GM18907 (cell line): ENCODE data around the gene HERC4.
A peak's percentile ranks its signal among the peaks of the same experiment; 100 is the strongest.
"Not testable (repeated sequence)": the region's sequence is repeated elsewhere in the genome, so short reads cannot be mapped to it uniquely, and the experiment has no call there.

Experiments used
- ATAC-seq: cut with Tn5 transposase; IDR thresholded peaks from one replicate; pipeline ENCODE4 v1.9.1; 2021; ENCODE audit warnings: mild to moderate bottlenecking, moderate library complexity; ENCODE audit not compliant: unreplicated experiment

The HERC4 gene

GRCh38 chr10:68052463-68052862 is 22.6 kb downstream of the HERC4 start:
- ATAC-seq: no peak

DNA sequence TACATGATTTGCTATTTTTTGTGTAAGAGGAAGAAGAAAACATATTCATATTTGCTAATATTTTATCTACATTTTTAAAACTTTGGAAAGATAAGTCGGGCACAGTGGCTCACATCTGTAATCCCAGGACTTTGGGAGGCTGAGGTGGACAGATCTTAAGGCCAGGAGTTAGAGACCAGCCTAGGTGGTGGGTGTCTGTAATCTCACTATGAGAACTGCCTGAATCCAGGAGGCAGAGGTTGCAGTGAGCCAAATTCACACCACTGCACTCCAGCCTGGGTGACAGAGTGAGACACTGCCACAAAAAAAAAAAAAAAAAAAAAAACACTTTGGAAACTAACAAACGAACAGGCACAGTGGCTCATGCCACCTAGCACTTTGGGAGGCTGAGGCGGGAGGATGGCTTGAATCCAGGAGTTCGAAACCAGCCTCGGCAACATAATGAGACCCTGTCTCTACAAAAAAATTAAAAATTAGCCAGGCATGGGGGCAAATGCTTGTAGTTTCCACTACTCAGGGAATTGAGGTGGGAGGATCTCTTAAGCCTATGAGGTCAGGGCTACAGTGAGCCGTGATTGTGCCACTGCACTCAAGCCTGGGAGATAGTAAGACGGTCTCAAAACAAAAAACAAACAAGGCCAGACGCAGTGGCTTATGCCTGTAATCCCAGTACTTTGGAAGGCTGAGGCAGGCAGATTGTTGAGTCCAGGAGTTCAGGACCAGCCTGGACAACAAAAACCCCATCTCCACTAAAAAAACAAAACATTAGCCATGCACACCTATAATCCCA is 25.6 kb downstream of the HERC4 start:
- no peak for ATAC-seq

DNA sequence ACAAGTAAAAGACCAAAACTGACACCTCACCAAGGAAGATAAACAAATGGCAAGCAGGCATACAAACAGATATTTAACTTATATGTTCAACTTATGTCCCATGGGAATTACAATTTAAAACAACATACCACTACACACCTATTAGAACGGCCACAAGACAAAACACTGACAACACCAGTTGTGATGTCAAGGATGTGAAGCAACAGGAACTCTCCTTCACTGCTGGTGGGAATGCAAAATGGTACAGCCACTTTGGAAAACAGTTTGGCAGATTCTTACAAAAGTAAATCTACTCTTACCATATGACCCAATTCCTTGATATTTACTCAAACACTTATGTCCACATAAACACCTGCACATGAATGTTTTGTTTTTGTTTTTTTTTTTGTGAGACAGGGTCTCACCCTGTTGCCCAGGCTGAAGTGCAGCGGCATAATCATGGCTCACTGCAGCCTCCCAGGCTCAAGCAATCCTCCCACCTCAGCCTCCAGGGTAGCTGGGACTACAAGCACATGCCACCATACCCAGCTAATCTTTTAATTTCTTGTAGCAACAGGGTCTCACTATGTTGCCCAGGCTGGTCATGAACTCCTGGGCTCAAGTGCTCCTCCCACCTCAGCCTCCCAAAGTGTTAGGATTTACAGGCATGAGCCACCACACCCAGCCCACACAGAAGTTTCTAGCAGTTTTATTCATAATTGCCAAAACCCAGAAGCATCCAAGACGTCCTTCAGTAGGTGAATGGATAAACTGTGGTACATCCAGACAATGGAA is 27.3 kb downstream of the HERC4 start:
- ATAC-seq: no peak

DNA sequence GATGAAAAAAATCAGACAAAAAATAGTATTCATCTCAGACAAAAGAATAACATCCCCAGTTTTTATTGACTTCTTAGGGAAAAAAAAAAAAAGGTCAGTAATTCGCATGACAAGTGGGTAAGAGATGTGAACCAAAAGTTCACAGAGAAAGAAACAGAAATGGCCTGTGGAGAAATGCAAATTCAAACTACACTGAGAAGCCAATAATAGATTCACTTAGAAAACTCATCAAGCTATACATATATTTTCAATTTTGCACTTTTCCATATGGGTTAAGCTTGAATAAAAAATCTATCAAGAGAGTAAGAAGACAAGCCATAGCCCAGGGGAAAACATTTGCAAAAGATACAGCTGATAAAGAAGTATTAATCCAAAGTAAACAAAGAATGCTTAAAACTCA is 28.0 kb downstream of the HERC4 start:
- ATAC-seq: peak; percentile 45

DNA sequence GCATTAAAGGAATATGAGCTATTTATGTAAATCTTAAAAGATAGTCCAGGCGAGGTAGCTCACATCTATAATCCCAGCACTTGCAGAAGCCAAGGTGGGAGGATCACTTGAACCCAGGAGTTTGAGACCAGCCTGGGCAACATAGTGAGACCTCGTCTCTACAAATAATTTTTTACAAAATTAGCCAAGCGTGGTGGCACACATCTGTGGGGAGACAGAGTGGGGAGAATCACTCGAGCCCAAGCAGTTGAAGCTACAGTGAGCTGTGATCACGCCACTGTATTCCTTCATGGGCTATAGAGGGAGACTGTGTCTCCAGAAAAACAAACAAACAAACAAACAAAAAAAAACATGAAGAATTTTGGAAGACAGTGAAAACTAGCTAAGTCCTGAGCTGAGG is 28.4 kb downstream of the HERC4 start:
- ATAC-seq: peak; percentile 31

DNA sequence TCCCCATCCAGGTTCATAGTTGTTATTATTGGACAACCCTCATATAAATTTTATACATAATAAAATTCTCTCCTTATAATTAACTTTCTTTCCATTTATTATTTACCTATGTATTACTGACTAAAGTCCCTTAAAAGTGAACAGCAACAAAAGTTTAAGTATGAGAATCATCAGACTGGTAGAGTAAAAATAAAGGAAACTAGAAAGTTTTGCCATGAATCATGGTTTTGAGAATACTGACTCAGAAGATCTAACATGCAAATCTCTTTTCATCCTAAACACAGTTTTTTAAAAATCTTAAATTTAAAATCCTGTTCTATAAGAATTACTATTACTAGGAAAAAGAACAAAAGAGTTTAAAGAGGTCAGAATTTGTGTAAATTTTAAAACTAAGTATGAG is 32.1 kb downstream of the HERC4 start:
- ATAC-seq: no peak

GRCh38 chr10:68032113-68032512 is 43.0 kb downstream of the HERC4 start:
- no peak for ATAC-seq

DNA sequence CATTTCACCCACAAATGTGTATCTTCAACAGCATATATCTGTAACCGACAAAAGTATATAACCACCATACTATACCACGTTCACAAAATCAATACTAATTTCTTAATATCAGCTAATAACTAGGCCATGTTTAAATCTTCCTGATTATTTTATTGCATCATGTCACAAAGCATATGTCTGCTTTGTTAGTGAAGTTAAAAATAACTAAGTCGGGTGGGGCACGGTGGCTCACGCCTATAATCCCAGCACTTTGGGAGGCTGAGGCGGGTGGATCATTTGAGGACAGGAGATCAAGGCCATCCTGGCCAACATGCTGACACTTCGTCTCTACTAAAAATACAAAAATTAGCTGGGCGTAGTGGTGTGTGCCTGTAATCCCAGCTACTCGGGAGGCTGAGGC is 47.7 kb downstream of the HERC4 start:
- ATAC-seq: no peak

DNA sequence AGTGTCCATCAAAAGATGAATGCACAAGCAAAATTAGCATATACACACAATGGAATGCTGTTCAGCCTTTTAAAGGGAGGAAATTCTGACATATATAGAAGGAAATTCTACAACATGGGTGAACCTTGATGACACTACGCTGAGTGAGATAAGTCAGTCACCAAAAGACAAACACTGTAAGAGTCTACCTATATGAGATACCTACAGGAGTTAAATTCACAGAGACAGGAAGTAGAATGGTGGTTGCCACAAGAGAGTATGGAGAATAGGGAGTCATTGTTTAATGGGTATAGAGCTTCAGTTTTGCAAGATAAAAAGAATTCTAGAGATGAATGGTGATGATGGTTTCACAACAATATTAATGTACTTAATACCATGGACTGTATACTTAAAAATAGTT is 51.8 kb downstream of the HERC4 start:
- no peak for ATAC-seq

DNA sequence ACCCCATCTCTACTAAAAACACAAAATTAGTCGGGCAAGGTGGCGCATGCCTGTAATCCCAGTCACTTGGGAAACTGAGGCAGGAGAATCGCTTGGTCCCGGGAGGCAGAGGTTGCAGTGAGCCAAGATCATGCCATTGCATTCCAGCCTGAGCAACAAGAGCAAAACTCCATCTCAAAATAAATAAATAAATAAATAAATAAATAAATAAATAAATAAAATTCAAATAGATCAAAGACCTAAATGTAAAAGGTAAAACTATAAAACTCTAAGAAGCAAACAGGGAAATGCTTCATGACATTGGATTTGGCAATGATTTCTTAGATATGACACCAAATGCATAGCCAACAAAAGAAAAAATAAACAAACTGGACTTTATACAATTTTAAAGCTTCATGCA is 52.8 kb downstream of the HERC4 start:
- not testable (repeated sequence) for ATAC-seq

DNA sequence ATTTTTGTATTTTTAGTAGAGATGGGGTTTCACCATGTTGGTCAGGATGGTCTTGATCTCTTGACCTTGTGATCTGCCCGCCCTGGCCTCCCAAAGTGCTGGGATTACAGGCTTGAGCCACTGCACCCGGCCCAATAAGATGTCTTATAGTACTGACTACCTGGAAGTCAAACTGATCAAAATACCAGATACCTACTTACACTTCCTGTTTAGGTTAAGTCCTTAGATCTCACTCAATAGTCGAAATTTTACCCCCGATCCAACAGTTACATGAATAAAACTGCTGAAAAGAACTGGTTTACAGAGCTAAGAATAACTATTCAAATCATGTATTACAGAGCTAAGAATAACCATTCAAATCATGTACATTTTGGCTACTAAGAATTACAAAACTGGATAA is 58.6 kb downstream of the HERC4 start:
- ATAC-seq: not testable (repeated sequence)

DNA sequence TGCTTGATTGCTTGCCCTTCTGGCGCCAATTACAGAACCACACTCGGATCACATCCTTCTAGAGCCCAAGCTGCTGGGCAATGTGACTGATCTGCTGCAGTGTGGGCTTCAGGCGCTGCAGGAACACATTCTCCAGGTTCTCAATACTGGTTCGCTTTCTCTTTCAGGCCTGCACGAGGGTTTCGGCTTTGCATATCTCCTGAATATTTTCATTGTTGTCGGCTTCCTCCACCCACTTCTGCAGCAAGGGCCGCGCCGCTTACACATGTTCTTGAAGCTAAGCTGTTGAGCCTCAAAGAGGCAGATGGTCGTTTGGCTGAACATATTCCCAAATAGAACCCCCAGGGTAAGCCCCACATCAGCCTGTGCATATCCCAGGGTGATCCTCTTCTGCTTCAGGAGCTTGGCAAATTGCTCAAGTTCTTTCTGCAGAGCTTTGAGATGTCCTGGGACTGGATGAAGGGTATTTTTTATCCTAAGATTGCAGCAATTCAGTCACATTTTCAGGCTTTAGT is 64.6 kb downstream of the HERC4 start:
- no peak for ATAC-seq

DNA sequence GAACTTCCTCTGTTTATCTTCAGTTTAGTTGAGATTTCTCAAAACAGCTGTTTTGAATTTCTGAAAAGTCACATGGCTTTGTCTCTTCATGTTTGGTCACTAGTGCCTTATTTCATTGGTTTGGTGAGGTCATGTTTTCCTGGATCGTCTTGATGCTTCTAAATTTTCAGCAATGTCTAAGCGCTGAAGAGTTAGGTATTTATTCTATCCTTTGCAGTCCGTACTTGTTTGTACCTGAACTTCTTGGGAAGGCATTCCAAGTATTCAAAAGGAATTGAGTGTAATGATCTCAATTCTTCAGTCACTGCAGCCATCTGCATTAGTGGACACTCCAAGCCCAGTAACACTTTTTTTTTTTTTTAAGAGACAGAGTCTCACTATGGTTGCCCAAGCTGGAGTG is 67.7 kb downstream of the HERC4 start:
- ATAC-seq: no peak

DNA sequence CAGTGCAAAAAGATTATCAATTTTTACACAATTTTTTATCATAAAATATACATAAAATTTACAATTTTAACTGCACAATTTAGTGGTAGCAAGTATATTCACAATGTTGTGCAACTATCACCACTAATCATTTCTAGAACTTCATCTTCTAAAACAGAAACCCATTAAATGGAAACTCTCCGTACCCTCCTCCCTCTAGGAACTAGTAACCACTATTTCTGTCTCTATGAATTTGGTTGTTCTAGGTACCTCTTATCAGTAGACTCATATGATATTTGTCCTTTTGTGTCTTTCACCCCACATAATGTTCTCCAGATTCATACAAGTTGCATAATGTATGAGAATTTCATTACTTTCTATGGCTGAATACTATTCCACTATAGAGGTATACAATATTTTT is 73.5 kb downstream of the HERC4 start:
- no peak for ATAC-seq

DNA sequence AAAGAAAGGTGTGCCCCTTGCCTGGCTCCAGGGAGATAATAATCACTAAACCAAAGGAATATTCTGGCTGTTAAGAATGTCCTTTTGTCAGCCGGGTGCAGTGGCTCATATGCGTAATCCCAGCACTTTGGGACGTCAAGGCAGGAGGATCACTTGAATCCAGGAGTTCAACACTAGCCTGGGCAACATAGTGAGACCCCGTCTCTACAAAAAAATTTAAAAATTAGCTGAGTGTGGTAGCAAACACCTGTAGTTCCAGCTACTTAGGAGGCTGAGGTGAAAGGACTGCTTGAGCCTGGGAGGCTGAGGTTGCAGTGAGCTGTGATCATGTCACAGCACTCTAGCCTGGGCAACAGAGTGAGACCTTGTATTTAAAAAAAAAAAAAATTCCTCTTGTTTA is 74.1 kb downstream of the HERC4 start:
- no peak for ATAC-seq

DNA sequence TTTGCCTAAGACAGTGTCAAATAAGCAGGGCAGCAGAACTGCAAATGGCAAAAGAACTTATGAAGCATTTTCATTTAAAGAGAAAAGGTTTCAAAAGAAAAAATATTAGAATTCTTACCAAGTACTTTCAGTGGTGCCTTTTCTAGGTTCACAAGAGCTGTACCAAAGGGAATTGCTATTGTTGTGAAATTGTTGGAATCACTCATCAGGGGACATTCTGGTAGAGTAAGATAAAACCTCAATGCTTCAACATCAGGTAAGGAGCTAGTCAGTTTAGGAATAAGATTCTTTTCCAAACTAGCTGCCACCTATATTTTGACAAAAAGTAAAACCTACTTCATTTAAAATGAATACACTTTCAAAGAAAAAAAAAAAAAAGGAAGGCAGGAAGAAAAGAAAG is 85.0 kb downstream of the HERC4 start:
- no peak for ATAC-seq

DNA sequence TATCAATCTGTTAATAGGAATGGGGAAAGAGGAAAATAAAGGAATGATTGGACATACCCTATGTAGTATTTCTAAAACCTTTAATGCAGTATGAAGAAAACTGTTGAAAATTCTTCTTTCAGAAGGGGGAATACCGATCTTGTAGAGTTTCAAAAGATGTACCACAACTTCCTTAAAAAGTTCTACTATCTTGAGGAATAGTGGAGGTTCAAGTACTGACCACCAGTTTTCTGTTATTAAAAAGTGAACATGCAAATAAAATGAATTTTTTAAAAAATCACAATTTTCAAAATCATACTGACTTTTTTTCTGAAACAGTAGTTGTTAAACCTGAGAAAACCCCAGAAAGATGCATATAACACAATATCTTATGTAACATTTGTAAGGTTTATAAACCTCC is 86.5 kb downstream of the HERC4 start:
- ATAC-seq: no peak

GRCh38 chr10:67982603-67983002 is 92.5 kb downstream of the HERC4 start:
- ATAC-seq: not testable (repeated sequence)

DNA sequence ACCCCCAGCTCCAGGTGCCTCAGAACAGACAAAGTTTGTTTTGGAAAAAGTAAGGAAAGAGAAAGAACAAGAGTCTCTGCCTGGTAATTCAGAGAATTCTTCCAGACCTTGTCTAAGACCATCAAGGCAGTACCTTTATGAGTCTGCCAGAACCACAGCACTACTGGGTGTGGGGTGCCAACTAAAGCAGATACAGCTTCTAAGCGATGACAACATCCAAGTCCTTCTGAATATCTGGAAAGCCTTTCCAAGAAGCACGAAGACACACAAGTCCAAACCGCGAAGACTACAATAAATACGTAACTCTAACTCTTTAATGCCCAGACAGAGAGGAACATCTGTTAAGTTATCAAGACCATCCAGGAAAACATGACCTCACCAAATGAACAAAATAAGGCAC is 96.3 kb downstream of the HERC4 start:
- ATAC-seq: no peak

GRCh38 chr10:67977251-67977650 is 97.8 kb downstream of the HERC4 start:
- ATAC-seq: no peak

DNA sequence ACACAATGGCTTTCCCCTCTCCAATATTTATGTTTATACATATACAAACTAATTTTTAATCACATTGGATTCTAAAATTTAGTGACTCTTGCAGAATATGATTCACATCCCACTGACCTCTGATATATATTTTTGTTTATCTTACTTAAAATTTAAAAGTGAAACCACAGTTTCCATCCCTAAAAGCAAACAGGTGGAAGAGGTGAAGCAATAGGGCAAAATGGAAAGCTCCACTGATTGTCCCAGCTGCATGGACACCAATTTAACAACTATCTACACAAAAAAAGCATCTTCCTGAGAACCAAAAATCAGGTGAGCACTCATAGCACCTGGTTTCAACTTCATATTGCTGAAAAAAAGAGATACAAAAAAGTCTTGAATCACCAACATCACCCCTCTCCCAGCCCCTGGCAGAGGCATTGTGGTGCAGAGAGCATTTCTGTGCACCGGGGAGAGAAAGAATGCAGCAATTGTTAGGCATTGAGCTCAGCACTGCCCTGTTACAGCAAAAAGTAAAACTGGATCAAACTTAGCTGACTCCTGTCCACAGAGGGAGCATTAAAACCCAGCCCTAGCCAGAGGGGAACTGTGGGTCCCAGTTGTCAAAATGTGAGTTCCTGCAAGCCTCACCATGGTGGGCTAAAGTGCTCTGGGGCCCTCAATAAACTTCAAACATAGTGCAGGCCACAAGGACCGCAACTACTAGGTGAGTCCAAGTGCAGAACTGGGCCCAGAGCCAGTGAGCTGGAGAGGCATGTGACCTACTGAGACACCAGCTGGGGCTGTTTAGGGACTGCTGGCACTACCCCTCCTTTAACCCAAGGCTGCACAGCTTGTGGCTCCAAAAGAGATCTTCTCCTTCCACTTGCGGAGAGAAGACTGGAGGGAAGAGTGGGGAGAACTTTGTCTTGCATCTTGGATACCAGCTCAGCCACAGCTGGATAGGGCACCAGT is 98.5 kb downstream of the HERC4 start:
- ATAC-seq: no peak
